SK-N-SH (cell line): ENCODE results near the gene NDUFS6.

Experiments
- EZH2phosphoT487 ChIP-seq: fragments of 200-600 bp; sonication (generic); IDR thresholded peaks from 2 replicates; pipeline ENCODE4 v1.6.1; 2017; ENCODE audit warnings: low read depth, mixed run types, mild to moderate bottlenecking, antibody characterized with exemption, moderate library complexity, borderline replicate concordance
- FOXJ3 ChIP-seq: sonication (generic); formaldehyde crosslinking; IDR thresholded peaks from 2 replicates; pipeline ENCODE4 v1.5.1; 2020; ENCODE audit warnings: mild to moderate bottlenecking, missing genetic modification reagents
- JUND ChIP-seq: IDR thresholded peaks from 2 replicates; pipeline ENCODE4 v1.4.0; 2012
- RCOR1 ChIP-seq: fragments of 150-350 bp; IDR thresholded peaks from 2 replicates; pipeline ENCODE4 v1.6.1; 2017; ENCODE audit warnings: antibody characterized with exemption, low read length
- RFX5 ChIP-seq: IDR thresholded peaks from 2 replicates; pipeline ENCODE4 v1.6.1; 2012; ENCODE audit warnings: mild to moderate bottlenecking, improper control_type of control experiment, low read length
- TCF12 ChIP-seq: IDR thresholded peaks from 2 replicates; pipeline ENCODE4 v1.4.0; 2012
- TF ChIP-seq, protein P1 (sequence below): fragments of 200-600 bp; sonication (generic); IDR thresholded peaks from 2 replicates; pipeline ENCODE4 v1.6.1; 2017; ENCODE audit warnings: antibody characterized with exemption, mild to moderate bottlenecking, moderate library complexity
- TF ChIP-seq, protein P2 (sequence below): IDR thresholded peaks from 2 replicates; pipeline ENCODE4 v1.6.1; 2012; ENCODE audit warnings: mild to moderate bottlenecking, low read depth, low read length, moderate library complexity
- TF ChIP-seq, protein P3 (sequence below): IDR thresholded peaks from 2 replicates; pipeline ENCODE4 v1.4.0; 2012; ENCODE audit warnings: low read depth
- TF ChIP-seq, protein P4 (sequence below): fragments of 150-350 bp; IDR thresholded peaks from 2 replicates; pipeline ENCODE4 v1.6.1; 2017; ENCODE audit warnings: antibody characterized with exemption, low read length, low read depth, borderline replicate concordance

DNA sequence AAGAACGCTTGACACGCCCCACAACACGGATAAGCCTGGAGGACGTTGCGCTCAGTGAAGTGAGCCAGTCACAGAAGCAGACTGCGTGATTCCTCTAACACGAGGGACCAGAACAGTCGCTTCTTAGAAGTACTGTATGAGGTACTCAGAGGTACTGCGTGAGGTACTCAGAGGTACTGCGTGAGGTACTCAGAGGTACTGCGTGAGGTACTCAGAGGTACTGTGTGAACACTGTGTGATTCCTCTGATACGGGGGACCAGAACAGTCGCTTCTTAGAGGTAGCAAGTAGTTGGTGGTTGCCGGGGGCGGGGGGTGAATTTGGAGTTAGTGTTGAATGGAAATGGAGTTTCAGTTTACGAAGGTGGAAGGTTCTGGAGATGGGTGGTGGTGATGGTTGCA, 5.8 kb downstream of the NDUFS6 start:
- TF ChIP-seq, protein P1, sequence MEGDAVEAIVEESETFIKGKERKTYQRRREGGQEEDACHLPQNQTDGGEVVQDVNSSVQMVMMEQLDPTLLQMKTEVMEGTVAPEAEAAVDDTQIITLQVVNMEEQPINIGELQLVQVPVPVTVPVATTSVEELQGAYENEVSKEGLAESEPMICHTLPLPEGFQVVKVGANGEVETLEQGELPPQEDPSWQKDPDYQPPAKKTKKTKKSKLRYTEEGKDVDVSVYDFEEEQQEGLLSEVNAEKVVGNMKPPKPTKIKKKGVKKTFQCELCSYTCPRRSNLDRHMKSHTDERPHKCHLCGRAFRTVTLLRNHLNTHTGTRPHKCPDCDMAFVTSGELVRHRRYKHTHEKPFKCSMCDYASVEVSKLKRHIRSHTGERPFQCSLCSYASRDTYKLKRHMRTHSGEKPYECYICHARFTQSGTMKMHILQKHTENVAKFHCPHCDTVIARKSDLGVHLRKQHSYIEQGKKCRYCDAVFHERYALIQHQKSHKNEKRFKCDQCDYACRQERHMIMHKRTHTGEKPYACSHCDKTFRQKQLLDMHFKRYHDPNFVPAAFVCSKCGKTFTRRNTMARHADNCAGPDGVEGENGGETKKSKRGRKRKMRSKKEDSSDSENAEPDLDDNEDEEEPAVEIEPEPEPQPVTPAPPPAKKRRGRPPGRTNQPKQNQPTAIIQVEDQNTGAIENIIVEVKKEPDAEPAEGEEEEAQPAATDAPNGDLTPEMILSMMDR, result no peak
- TF ChIP-seq, protein P2, sequence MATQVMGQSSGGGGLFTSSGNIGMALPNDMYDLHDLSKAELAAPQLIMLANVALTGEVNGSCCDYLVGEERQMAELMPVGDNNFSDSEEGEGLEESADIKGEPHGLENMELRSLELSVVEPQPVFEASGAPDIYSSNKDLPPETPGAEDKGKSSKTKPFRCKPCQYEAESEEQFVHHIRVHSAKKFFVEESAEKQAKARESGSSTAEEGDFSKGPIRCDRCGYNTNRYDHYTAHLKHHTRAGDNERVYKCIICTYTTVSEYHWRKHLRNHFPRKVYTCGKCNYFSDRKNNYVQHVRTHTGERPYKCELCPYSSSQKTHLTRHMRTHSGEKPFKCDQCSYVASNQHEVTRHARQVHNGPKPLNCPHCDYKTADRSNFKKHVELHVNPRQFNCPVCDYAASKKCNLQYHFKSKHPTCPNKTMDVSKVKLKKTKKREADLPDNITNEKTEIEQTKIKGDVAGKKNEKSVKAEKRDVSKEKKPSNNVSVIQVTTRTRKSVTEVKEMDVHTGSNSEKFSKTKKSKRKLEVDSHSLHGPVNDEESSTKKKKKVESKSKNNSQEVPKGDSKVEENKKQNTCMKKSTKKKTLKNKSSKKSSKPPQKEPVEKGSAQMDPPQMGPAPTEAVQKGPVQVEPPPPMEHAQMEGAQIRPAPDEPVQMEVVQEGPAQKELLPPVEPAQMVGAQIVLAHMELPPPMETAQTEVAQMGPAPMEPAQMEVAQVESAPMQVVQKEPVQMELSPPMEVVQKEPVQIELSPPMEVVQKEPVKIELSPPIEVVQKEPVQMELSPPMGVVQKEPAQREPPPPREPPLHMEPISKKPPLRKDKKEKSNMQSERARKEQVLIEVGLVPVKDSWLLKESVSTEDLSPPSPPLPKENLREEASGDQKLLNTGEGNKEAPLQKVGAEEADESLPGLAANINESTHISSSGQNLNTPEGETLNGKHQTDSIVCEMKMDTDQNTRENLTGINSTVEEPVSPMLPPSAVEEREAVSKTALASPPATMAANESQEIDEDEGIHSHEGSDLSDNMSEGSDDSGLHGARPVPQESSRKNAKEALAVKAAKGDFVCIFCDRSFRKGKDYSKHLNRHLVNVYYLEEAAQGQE, result no peak
- TF ChIP-seq JUND (no peak), EZH2phosphoT487 (no peak), RFX5 (no peak), RCOR1 (no peak), FOXJ3 (CRISPR knock-in tag) (no peak), TCF12 (no peak)
- TF ChIP-seq, protein P3, sequence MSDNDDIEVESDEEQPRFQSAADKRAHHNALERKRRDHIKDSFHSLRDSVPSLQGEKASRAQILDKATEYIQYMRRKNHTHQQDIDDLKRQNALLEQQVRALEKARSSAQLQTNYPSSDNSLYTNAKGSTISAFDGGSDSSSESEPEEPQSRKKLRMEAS, result no peak
- TF ChIP-seq, protein P4, sequence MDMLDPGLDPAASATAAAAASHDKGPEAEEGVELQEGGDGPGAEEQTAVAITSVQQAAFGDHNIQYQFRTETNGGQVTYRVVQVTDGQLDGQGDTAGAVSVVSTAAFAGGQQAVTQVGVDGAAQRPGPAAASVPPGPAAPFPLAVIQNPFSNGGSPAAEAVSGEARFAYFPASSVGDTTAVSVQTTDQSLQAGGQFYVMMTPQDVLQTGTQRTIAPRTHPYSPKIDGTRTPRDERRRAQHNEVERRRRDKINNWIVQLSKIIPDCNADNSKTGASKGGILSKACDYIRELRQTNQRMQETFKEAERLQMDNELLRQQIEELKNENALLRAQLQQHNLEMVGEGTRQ, result no peak
